GM12872 (cell line): ENCODE measurements around the gene PRSS23.

ENCODE experiments used
- TF ChIP-seq, protein P1 (sequence below): IDR thresholded peaks from 3 replicates; pipeline ENCODE4 v1.5.1; 2011; ENCODE audit warnings: low read depth, mild to moderate bottlenecking, low read length, moderate library complexity; ENCODE audit not compliant: insufficient read depth

Gene PRSS23

DNA sequence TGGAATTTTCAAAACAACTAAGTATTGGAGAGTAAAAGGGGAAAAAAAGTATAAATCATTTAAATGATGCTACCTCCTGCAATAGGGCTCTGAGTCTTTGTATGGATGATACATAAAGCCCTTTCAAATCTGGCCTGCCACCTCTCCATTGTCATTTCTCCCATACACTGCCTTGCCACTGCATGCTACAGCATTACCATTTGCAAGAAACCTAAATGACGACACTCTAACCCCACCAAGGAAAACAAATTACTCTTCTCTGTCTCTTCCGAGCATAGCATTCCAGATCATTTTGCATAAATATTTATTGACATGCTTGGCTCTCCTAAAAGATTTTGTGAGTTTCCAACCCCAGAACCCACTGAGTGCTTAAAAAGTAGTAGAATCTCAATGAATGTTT lies 34.5 kb upstream of the PRSS23 start:
- TF ChIP-seq, protein P1, sequence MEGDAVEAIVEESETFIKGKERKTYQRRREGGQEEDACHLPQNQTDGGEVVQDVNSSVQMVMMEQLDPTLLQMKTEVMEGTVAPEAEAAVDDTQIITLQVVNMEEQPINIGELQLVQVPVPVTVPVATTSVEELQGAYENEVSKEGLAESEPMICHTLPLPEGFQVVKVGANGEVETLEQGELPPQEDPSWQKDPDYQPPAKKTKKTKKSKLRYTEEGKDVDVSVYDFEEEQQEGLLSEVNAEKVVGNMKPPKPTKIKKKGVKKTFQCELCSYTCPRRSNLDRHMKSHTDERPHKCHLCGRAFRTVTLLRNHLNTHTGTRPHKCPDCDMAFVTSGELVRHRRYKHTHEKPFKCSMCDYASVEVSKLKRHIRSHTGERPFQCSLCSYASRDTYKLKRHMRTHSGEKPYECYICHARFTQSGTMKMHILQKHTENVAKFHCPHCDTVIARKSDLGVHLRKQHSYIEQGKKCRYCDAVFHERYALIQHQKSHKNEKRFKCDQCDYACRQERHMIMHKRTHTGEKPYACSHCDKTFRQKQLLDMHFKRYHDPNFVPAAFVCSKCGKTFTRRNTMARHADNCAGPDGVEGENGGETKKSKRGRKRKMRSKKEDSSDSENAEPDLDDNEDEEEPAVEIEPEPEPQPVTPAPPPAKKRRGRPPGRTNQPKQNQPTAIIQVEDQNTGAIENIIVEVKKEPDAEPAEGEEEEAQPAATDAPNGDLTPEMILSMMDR = no peak

DNA sequence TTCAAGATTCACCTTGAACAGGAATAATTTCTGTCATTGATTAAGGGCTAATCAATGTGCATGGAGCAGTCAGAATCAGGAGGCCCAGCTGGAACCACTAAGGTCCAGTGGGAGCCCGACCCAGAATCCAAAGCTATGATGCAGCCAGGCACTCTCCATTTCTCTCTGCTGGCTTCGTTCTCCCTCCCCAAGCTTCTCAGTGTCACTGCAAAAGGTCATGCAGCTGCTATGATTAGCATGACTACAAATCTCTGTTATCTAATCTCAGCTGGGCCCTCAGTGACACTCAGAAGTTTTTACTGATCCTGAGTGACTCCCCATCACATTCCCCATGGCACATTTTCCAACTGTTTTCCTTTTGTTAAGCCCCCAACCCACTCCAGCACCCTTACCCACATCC lies 31.1 kb upstream of the PRSS23 start:
- TF ChIP-seq, protein P1 = no peak

DNA sequence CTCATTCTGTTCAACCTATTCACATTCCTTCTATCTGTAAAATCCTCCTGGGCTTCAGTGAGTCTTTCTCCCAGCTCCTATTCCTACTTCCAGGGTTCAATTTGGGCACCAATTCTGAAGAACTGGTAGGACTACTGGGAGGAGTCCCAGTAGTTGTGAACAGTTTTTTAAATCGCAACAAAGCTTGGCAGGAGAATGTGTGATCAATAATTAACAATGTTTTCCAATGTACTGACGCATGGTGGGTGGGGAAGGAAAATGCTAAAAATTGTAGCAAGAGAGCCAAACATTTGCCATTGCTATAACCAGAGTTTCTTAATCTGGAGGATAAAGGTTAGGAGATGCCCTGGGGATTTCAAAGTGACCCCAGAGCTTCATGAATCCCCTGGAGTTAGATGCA lies 27.3 kb upstream of the PRSS23 start:
- TF ChIP-seq, protein P1 = no peak

DNA sequence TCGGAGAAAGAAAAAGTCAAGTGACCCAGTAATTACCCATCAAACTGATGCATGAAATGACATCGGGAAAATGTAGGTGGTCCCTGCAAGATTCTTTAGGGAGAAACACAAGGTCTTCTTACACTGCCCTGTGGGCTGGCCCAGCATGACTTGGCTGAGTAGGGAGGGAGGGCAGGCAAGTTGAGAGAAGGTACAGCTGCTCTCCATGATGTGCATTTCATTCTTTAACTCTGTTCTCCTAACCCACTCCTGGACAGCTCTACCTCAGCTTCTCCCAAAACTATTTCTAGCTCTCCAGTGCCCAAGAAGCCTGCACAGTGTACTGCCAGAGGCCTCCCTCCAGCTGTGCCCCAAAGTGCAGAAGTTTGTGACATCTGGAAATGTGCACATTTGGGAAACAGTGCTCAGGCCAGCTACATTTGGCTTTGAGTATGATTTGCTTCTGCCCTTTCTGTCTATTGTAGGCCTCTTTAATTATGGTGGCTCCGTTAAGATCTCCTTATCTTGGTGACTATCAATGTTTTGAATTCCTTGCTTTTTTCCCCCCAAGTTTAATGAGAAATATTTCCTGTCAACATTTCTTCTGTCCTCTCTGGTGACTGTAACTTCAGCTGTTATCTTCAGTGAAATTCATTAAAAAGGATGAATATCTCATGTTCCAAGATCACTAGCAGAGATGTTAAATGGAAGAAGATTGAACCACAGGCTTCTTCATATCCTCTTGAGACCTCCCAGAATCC lies 26.7 kb upstream of the PRSS23 start:
- TF ChIP-seq, protein P1 = no peak

DNA sequence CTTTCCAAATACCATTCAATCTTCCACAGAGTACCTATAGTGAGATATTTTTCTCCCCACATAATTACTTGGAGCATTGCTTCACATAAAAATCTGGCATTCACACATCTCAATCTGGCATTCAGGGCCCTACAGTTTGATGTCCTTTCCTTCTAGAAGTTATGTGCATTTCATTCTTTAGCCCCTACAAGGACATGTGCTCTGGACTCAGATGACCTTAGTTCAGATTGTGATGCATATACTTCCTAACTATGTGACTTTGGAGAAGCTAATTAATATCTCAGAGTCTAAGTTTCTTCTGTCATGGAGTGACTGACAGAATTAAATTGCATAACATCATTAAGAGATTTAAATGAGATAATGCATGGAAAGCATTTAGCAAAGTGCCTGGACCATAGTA lies 25.9 kb upstream of the PRSS23 start:
- TF ChIP-seq, protein P1 = no peak

DNA sequence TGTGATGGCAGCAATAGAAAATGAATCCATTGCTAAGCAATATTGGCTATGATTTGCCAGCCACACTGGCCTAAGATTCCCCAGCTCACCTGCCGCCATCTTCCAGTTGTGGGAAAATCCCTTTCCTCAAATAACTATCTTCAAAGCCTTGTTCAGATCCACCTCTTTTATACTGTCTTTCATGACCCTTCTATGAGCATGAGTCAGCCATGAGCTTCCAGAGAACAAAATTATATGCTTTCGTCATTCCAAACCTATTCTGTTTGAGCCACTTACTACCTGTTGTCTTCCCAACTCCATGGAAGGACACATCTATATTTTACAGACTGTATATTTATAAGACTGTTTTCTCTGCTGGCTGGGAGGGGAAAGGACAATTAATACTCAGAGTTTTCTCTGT lies 25.0 kb upstream of the PRSS23 start:
- TF ChIP-seq, protein P1 = no peak

DNA sequence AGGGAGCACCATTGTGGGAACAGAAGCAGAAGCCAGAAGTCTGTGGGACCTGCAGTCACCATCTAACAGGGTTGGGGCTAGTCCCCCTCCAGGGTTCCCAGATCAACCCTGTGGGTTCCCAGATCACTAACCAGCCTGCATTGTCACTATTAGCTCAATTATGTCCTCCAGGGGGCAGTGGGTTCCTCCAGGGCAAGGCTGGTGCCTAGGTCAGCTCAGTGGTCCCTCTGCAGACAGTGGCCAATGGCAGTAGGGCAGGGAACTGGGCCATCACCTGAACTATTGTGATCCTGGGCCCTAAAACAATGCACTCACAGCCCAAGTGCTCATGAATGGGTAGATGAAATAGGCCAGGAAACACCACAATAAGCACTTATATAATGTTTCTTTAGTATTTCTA lies 18.8 kb upstream of the PRSS23 start:
- TF ChIP-seq, protein P1 = peak; percentile 27; the same call in 1 of the 3 replicates
